Left lung (tissue), 10 donors: ENCODE results near the gene GFAP. TPM values are rescaled to one million over a fixed set of nuclear protein-coding genes. Genes with fewer than 3 reads are reported as not detected.

Experiments
- ATAC-seq: fragments of 200-7000 bp; cut with Tn5 transposase; one replicate; pipeline ENCODE4 v1.9.1; 2020; ENCODE audit warnings: moderate library complexity
- DNase-seq, 4 donors: peaks; one replicate each; pipeline ENCODE4 v3.0.0-alpha.2; 2013 to 2020
- H3K27ac ChIP-seq, 2 donors: fragments of 200-600 bp; sonication (generic) in 1 of 2; one replicate each; pipeline versions ENCODE4 v1.5.0 to v1.8.0; 2020 to 2021
- H3K27me3 ChIP-seq, 2 donors: fragments of 200-600 bp; sonication (generic) in 1 of 2; one replicate each; pipeline versions ENCODE4 v1.5.0 to v1.8.0; 2020 to 2021
- H3K36me3 ChIP-seq, 2 donors: fragments of 200-600 bp; sonication (generic) in 1 of 2; one replicate each; pipeline versions ENCODE4 v1.5.0 to v1.8.0; 2020 to 2021
- H3K4me1 ChIP-seq, 2 donors: fragments of 200-600 bp; one replicate each; pipeline ENCODE4 v1.8.0; 2021
- H3K4me3 ChIP-seq, 2 donors: fragments of 200-600 bp; sonication (generic) in 1 of 2; one replicate each; pipeline versions ENCODE4 v1.5.0 to v1.8.0; 2020 to 2021; ENCODE audit warnings: mild to moderate bottlenecking in 1 of 2
- H3K9me3 ChIP-seq, 2 donors: fragments of 200-600 bp; sonication (generic) in 1 of 2; one replicate each; pipeline versions ENCODE4 v1.5.0 to v1.8.0; 2020 to 2021
- CTCF ChIP-seq, 2 donors: fragments of 200-600 bp; sonication (generic) in 1 of 2; IDR thresholded peaks; one replicate each; pipeline versions ENCODE4 v1.5.0 to v1.8.0; 2021; ENCODE audit warnings: antibody characterized with exemption in 2 of 2
- intact Hi-C, 2 donors: fragments of 100-400 bp; cut with DNase I; formaldehyde crosslinking; loops; one replicate each; pipeline versions ENCODE4 v1.11.2 to v1.14.2; 2022
- polyA plus RNA-seq, 6 donors: library from polyadenylated mRNA; unstranded; fragments of 120-200 nt; gene quantifications; one replicate each; pipeline ENCODE4 v1.2.1, GENCODE V29; 2013; ENCODE audit not compliant: insufficient read length in 6 of 6
- total RNA-seq, 2 donors: library from RNA; stranded (reverse); fragmentation: NEBNext Ultra II Directional; extraction: Animal tissue kit (Norgen Biotek cat#: 25700); gene quantifications; one replicate each; pipeline ENCODE4 v1.2.1, GENCODE V29; 2021
- donor health status: DM: no; HTN: yes; CAD: no.
- donor health status: DM: no; HTN: no; CAD: no.

The GFAP gene
- total and polyA plus RNA-seq, 8 donors = 0.14 to 1.1 (median 0.45) TPM; not detected in 2

GRCh38 chr17:44908761-44909326 is 6.5 kb downstream of the GFAP start:
- Histone ChIP-seq H3K9me3 (no peaks in the 10 kb centered on the region), H3K36me3 (no peaks in the 10 kb centered on the region), H3K27ac (no peak overlapping the region), H3K4me1 (peaks cover 5 to 29% of the 10 kb centered on the region in 2 donors), H3K4me3 (no peak overlapping the region), H3K27me3 (peaks cover 0 to 38% of the 10 kb centered on the region in 2 donors)
- TF ChIP-seq CTCF (IDR thresholded peaks at IDR 0.05) = no peak
- ATAC-seq = no peak
- intact Hi-C loops = no loop called here
- no peak for DNase-seq

GRCh38 chr17:44907729-44908470 is 7.4 kb downstream of the GFAP start:
- H3K36me3 ChIP-seq = no peaks in the 10 kb centered on the region
- DNase-seq (no peak), ATAC-seq (no peak)
- intact Hi-C loops = no loop called here
- H3K4me1 ChIP-seq = peaks cover 5 to 29% of the 10 kb centered on the region in 2 donors
- H3K27me3 ChIP-seq = peaks cover 0 to 28% of the 10 kb centered on the region in 2 donors
- H3K27ac ChIP-seq = no peak overlapping the region
- no peak for TF ChIP-seq CTCF (IDR thresholded peaks at IDR 0.05)
- H3K9me3 ChIP-seq = no peaks in the 10 kb centered on the region
- H3K4me3 ChIP-seq = no peak overlapping the region

- intact Hi-C loops = no loop called here
- TF ChIP-seq CTCF (IDR thresholded peaks at IDR 0.05) = no peak
- Histone ChIP-seq H3K27me3 (peaks cover 0 to 20% of the 10 kb centered on the region in 2 donors), H3K4me3 (no peak overlapping the region), H3K4me1 (peaks cover 5 to 29% of the 10 kb centered on the region in 2 donors), H3K9me3 (no peaks in the 10 kb centered on the region), H3K36me3 (no peaks in the 10 kb centered on the region), H3K27ac (no peak overlapping the region)
- no peak for ATAC-seq
- DNase-seq = no peak
These were observed 8.3 kb downstream of the GFAP start for GRCh38 chr17:44906763-44907728.

- H3K4me3 ChIP-seq = no peak overlapping the region
- DNase-seq (no peak), ATAC-seq (peak; percentile 48)
- H3K9me3 ChIP-seq = no peaks in the 10 kb centered on the region
- no peaks in the 10 kb centered on the region for H3K36me3 ChIP-seq
- no peak for TF ChIP-seq CTCF (IDR thresholded peaks at IDR 0.05)
- H3K27ac ChIP-seq = no peak overlapping the region
- H3K27me3 ChIP-seq = peaks cover 0 to 11% of the 10 kb centered on the region in 2 donors
- intact Hi-C loops = no loop called here
- H3K4me1 ChIP-seq = peaks cover under 1 to 32% of the 10 kb centered on the region in 2 donors
These were observed 9.2 kb downstream of the GFAP start for GRCh38 chr17:44906010-44906646.
